Amniotic stem cell (primary cell): Measurements from ENCODE around the gene KLHDC3.

ENCODE experiments used
- DNase-seq: peaks from one replicate; lab custom pipeline; 2025; lab: John Stamatoyannopoulos, UW

KLHDC3 gene

GRCh38 chr6:43013843-43014433, at the start of gene KLHDC3, which contains the start of gene MEA1:
Gene KLHDC3, plus strand, starts transcription at chr6:43014249. Its CDS starts 2,944 bp downstream, at chr6:43017193.
Gene MEA1, minus strand, starts transcription at chr6:43013946. Its CDS starts 133 bp downstream, at chr6:43013813.
- peak; percentile 100 for DNase-seq

GRCh38 chr6:42966571-42966970, 47.5 kb upstream of the KLHDC3 start:
- no peak for DNase-seq

- DNase-seq = no peak
Observed at GRCh38 chr6:42967228-42967627, 46.8 kb upstream of the KLHDC3 start.

GRCh38 chr6:42968126-42968701, 45.8 kb upstream of the KLHDC3 start:
- DNase-seq = no peak

GRCh38 chr6:42968783-42969182, 45.3 kb upstream of the KLHDC3 start:
- DNase-seq = no peak

- DNase-seq = no peak
Observed at GRCh38 chr6:42969431-42969830, 44.6 kb upstream of the KLHDC3 start.

- no peak for DNase-seq
Observed at GRCh38 chr6:42969934-42970333, 44.1 kb upstream of the KLHDC3 start.

- DNase-seq = no peak
Observed at GRCh38 chr6:42970871-42971612, 43.0 kb upstream of the KLHDC3 start.

- no peak for DNase-seq
Observed at GRCh38 chr6:42971746-42972327, 42.2 kb upstream of the KLHDC3 start.

GRCh38 chr6:42973926-42974325, 40.1 kb upstream of the KLHDC3 start:
- no peak for DNase-seq

GRCh38 chr6:42974919-42975505, 39.0 kb upstream of the KLHDC3 start:
- DNase-seq = no peak

- DNase-seq = no peak
Observed at GRCh38 chr6:42978487-42978838, 35.6 kb upstream of the KLHDC3 start.

- DNase-seq = peak; percentile 51
Observed at GRCh38 chr6:42978839-42979522, 35.1 kb upstream of the KLHDC3 start, which contains the start of gene PEX6. Gene PEX6, minus strand, starts transcription at chr6:42979181. Its CDS starts 31 bp downstream, at chr6:42979150.

- DNase-seq = no peak
Observed at GRCh38 chr6:42979523-42980177, 34.4 kb upstream of the KLHDC3 start.

GRCh38 chr6:42981836-42982235, 32.2 kb upstream of the KLHDC3 start:
- DNase-seq = no peak

- DNase-seq = peak; percentile 99
Observed at GRCh38 chr6:42984001-42984923, 29.8 kb upstream of the KLHDC3 start, which contains the start of gene PPP2R5D. Gene PPP2R5D, plus strand, starts transcription at chr6:42984570. Its CDS starts 108 bp downstream, at chr6:42984678.

GRCh38 chr6:42984924-42985475, 29.0 kb upstream of the KLHDC3 start:
- DNase-seq = no peak

- no peak for DNase-seq
Observed at GRCh38 chr6:42987533-42988451, 26.3 kb upstream of the KLHDC3 start.
